B cell (primary cell): Measurements from ENCODE around the gene POFUT2. TPM values are rescaled to one million over a fixed set of nuclear protein-coding genes. Genes with fewer than 3 reads are reported as not detected.

ENCODE experiments used
- ATAC-seq: fragments of 200-7000 bp; cut with Tn5 transposase; one replicate; pipeline ENCODE4 v1.10.0; 2021; ENCODE audit warnings: low read depth, mild to moderate bottlenecking, moderate number of reproducible peaks, moderate library complexity
- CTCF ChIA-PET: fragments of 350-600 bp; sonication (Branson Sonifier 250); formaldehyde crosslinking; loops from one replicate; lab custom pipeline; 2021; ENCODE audit warnings: antibody characterized with exemption, inconsistent platforms; lab: Charles Lee
- POLR2A ChIA-PET: fragments of 350-600 bp; sonication (Branson Sonifier 250); formaldehyde crosslinking; loops from one replicate; lab custom pipeline; 2021; ENCODE audit warnings: antibody characterized with exemption; lab: Charles Lee
- DNase-seq: peaks from one replicate; pipeline ENCODE4 v3.0.0; 2013
- H2AFZ ChIP-seq: 2 replicates; pipeline ENCODE4 v1.6.1; 2012; ENCODE audit warnings: mild to moderate bottlenecking, low read depth, low read length; ENCODE audit not compliant: insufficient read depth, poor library complexity, severe bottlenecking
- H3K27ac ChIP-seq, 2 donors: 1 replicate in 1 of 2; 2 replicates in 1 of 2; pipeline ENCODE4 v1.5.1; 2012 to 2013; ENCODE audit warnings: low read length in 2 of 2, mild to moderate bottlenecking in 2 of 2, moderate library complexity in 1 of 2
- H3K27me3 ChIP-seq, 4 experiments: fragments of 200-600 bp in 1 of 4; sonication (generic) in 1 of 4; replicated peaks in 1 of 4; 1 replicate in 2 of 4; 2 replicates in 2 of 4; pipeline versions ENCODE4 v1.6.1 to v1.7.0; 2013 to 2016; ENCODE audit warnings: low read length in 3 of 4, mild to moderate bottlenecking in 2 of 4, mixed read lengths in 1 of 4, moderate library complexity in 1 of 4; ENCODE audit not compliant: insufficient read depth in 4 of 4, control insufficient read depth in 3 of 4; ENCODE audit errors: control extremely low read depth in 1 of 4
- H3K36me3 ChIP-seq, 2 experiments: replicated peaks in 1 of 2; 1 replicate in 1 of 2; 2 replicates in 1 of 2; pipeline versions ENCODE4 v1.6.1 to v1.7.1; 2013; ENCODE audit warnings: low read length in 1 of 2; ENCODE audit not compliant: insufficient read depth in 2 of 2, control insufficient read depth in 1 of 2; ENCODE audit errors: control extremely low read depth in 1 of 2, extremely low read depth in 1 of 2
- H3K4me1 ChIP-seq, 2 donors: fragments of 200-600 bp in 1 of 2; sonication (generic) in 1 of 2; 1 replicate in 1 of 2; 2 replicates in 1 of 2; pipeline versions ENCODE4 v1.5.1 to v1.6.1; 2013 to 2017; ENCODE audit warnings: low read length in 2 of 2; ENCODE audit not compliant: control insufficient read depth in 2 of 2, insufficient read depth in 2 of 2
- H3K4me2 ChIP-seq: replicated peaks from 2 replicates; pipeline ENCODE3; 2012; ENCODE audit warnings: mild to moderate bottlenecking, low read depth, low read length; ENCODE audit not compliant: poor library complexity, severe bottlenecking
- H3K4me3 ChIP-seq, 5 experiments: fragments of 200-600 bp in 1 of 5; sonication (generic) in 1 of 5; 1 replicate in 3 of 5; 2 replicates in 2 of 5; pipeline versions ENCODE4 v1.5.1 to v1.7.0; 2011 to 2016; ENCODE audit warnings: low read length in 4 of 5, mild to moderate bottlenecking in 4 of 5, low read depth in 2 of 5, control low read depth in 1 of 5, moderate library complexity in 1 of 5; ENCODE audit not compliant: insufficient read depth in 1 of 5; ENCODE audit errors: control extremely low read depth in 1 of 5, extremely low read depth in 1 of 5
- H3K79me2 ChIP-seq: fragments of 200-600 bp; sonication (generic); one replicate; pipeline ENCODE4 v1.6.0; 2016; ENCODE audit warnings: low read length; ENCODE audit not compliant: control insufficient read depth, insufficient read depth
- H3K9ac ChIP-seq: fragments of 200-600 bp; sonication (generic); 2 replicates; pipeline ENCODE4 v1.6.1; 2017; ENCODE audit warnings: mild to moderate bottlenecking, low read length, moderate library complexity
- H3K9me3 ChIP-seq, 3 donors: one replicate each; pipeline versions ENCODE4 v1.6.1 to v1.7.1; 2013; ENCODE audit warnings: low read length in 2 of 3; ENCODE audit not compliant: control insufficient read depth in 2 of 3, insufficient read depth in 1 of 3; ENCODE audit errors: control extremely low read depth in 1 of 3
- H4K20me1 ChIP-seq: 2 replicates; pipeline ENCODE4 v1.6.0; 2012; ENCODE audit warnings: mild to moderate bottlenecking, low read length; ENCODE audit not compliant: insufficient read depth, control insufficient read depth, poor library complexity, severe bottlenecking
- H3K27ac Mint-ChIP-seq: one replicate; pipeline ENCODE4 v1.8.0; 2021; ENCODE audit warnings: mixed read lengths
- H3K27me3 Mint-ChIP-seq: one replicate; pipeline ENCODE4 v1.8.0; 2021; ENCODE audit warnings: mixed read lengths
- H3K4me1 Mint-ChIP-seq: one replicate; pipeline ENCODE4 v1.8.0; 2021; ENCODE audit warnings: mixed read lengths
- H3K4me3 Mint-ChIP-seq: one replicate; pipeline ENCODE4 v1.8.0; 2021; ENCODE audit warnings: mixed read lengths
- H3K9me3 Mint-ChIP-seq: one replicate; pipeline ENCODE4 v1.8.0; 2022; ENCODE audit warnings: mixed read lengths; ENCODE audit not compliant: insufficient read depth
- CTCF ChIP-seq: fragments of 200-600 bp; IDR thresholded peaks from one replicate; pipeline ENCODE4 v1.8.0; 2022; ENCODE audit warnings: antibody characterized with exemption, mild to moderate bottlenecking
- EZH2 ChIP-seq: IDR thresholded peaks from 2 replicates; pipeline ENCODE4 v1.6.1; 2012; ENCODE audit warnings: borderline replicate concordance, low read depth, mild to moderate bottlenecking, moderate library complexity, low read length; ENCODE audit not compliant: insufficient read depth, poor library complexity, severe bottlenecking
- WGBS: methylation state at CpG from one replicate; pipeline ENCODE4 v1.1.5; 2013; ENCODE audit warnings: missing lambda C conversion rate; ENCODE audit not compliant: insufficient coverage; 5-methylcytosine and 5-hydroxymethylcytosine counted together
- intact Hi-C: fragments of 100-400 bp; cut with micrococcal nuclease; formaldehyde crosslinking; loops from one replicate; pipeline ENCODE4 v1.10.0; 2022
- polyA plus RNA-seq: library from polyadenylated mRNA; depleted of rRNA; stranded (reverse); fragments of >200 nt; gene quantifications from 2 replicates; pipeline ENCODE4 v1.2.3, GENCODE V29; 2012
- total RNA-seq, 2 donors: library from RNA; stranded (reverse); fragments of 120-200 nt in 1 of 2; gene quantifications; 1 replicate in 1 of 2; 2 replicates in 1 of 2; pipeline versions ENCODE4 v1.2.3 to v1.2.4, GENCODE V29; 2013 to 2022

The POFUT2 gene
- total and polyA plus RNA-seq, 2 donors (not counting 1 experiment from before 2014, with no cell fraction given) = 38.3 to 41.8 TPM

GRCh38 chr21:45296638-45297037 is 8.9 kb upstream of the POFUT2 start:
- H3K9me3 ChIP-seq = no peaks in the 10 kb centered on the region
- no peaks in the 10 kb centered on the region for H3K36me3 ChIP-seq
- H3K79me2 ChIP-seq = no peaks in the 10 kb centered on the region
- H3K27me3 ChIP-seq = peaks cover 0 to 10% (median 1%) of the 10 kb centered on the region in 4 experiments
- Mint-ChIP-seq H3K27me3 (peaks cover 7% of the 10 kb centered on the region), H3K9me3 (no peaks in the 10 kb centered on the region), H3K4me1 (peaks cover 8% of the 10 kb centered on the region), H3K27ac (no peak overlapping the region), H3K4me3 (no peak overlapping the region)
- H3K9ac ChIP-seq = no peak overlapping the region
- no peak overlapping the region for H2AFZ ChIP-seq
- no peaks in the 10 kb centered on the region for H4K20me1 ChIP-seq
- no peak overlapping the region for H3K27ac ChIP-seq
- H3K4me2 ChIP-seq = no peak overlapping the region
- ChIA-PET POLR2A (no interaction called here), CTCF (no interaction called here)
- intact Hi-C loops = no loop called here
- no CpG with 5 or more reads among the region's 7 CpGs for WGBS
- TF ChIP-seq EZH2 (no peak), CTCF (no peak)
- no peak overlapping the region for H3K4me3 ChIP-seq
- ATAC-seq (no peak), DNase-seq (no peak)
- peaks cover 13% of the 10 kb centered on the region in 2 donors for H3K4me1 ChIP-seq

GRCh38 chr21:45295576-45296365 is 8.1 kb upstream of the POFUT2 start:
- Histone ChIP-seq H3K9ac (no peak overlapping the region), H3K79me2 (no peaks in the 10 kb centered on the region), H4K20me1 (no peaks in the 10 kb centered on the region), H3K4me1 (peaks cover 13% of the 10 kb centered on the region in 2 donors), H2AFZ (no peak overlapping the region), H3K36me3 (no peaks in the 10 kb centered on the region), H3K4me2 (no peak overlapping the region), H3K4me3 (no peak overlapping the region), H3K9me3 (no peaks in the 10 kb centered on the region), H3K27me3 (peaks cover 0 to 8% (median 1%) of the 10 kb centered on the region in 4 experiments), H3K27ac (no peak overlapping the region)
- H3K4me3 Mint-ChIP-seq = no peak overlapping the region
- peaks cover 8% of the 10 kb centered on the region for H3K4me1 Mint-ChIP-seq
- CTCF ChIA-PET = no interaction called here
- intact Hi-C loops = no loop called here
- TF ChIP-seq EZH2 (no peak), CTCF (no peak)
- peaks cover 7% of the 10 kb centered on the region for H3K27me3 Mint-ChIP-seq
- WGBS = 82% methylated on average over 19 of the region's 27 CpGs
- no peak overlapping the region for H3K27ac Mint-ChIP-seq
- POLR2A ChIA-PET = no interaction called here
- DNase-seq = no peak
- ATAC-seq = no peak
- H3K9me3 Mint-ChIP-seq = no peaks in the 10 kb centered on the region
